Fibroblast of lung (primary cell): ENCODE data around the gene DMXL1. TPM values are rescaled to one million over a fixed set of nuclear protein-coding genes. Genes with fewer than 3 reads are reported as not detected.

Experiments
- DNase-seq, 2 donors: peaks; one replicate each; pipeline versions ENCODE4 v3.0.0 to v3.0.0-alpha.2; 2010; ENCODE audit warnings: low read depth in 2 of 2
- H2AFZ ChIP-seq: 2 replicates; pipeline ENCODE4 v1.5.1; 2012; ENCODE audit warnings: low read length, control low read depth, inconsistent platforms
- H3K27ac ChIP-seq: 2 replicates; pipeline ENCODE4 v1.5.1; 2011; ENCODE audit warnings: low read length, control low read depth; ENCODE audit not compliant: insufficient read depth
- H3K27me3 ChIP-seq: 2 replicates; pipeline ENCODE4 v1.5.1; 2011; ENCODE audit warnings: mild to moderate bottlenecking, low read length; ENCODE audit not compliant: control insufficient read depth, insufficient read depth
- H3K36me3 ChIP-seq: 2 replicates; pipeline ENCODE4 v1.5.1; 2011; ENCODE audit warnings: low read length; ENCODE audit not compliant: control insufficient read depth, insufficient read depth
- H3K4me1 ChIP-seq: 2 replicates; pipeline ENCODE4 v1.5.1; 2011; ENCODE audit warnings: low read length; ENCODE audit not compliant: control insufficient read depth, insufficient read depth; ENCODE audit errors: extremely low read depth
- H3K4me2 ChIP-seq: 2 replicates; pipeline ENCODE4 v1.5.1; 2011; ENCODE audit warnings: low read length, control low read depth; ENCODE audit not compliant: insufficient read depth; ENCODE audit errors: extremely low read depth
- H3K4me3 ChIP-seq, 4 experiments: fragments of 200-600 bp in 1 of 4; sonication (generic) in 1 of 4; replicated peaks in 1 of 4; 2 replicates each; pipeline ENCODE4 v1.5.1; 2011 to 2016; ENCODE audit warnings: low read length in 4 of 4, low read depth in 3 of 4, mild to moderate bottlenecking in 3 of 4, control low read depth in 2 of 4, inconsistent platforms in 1 of 4, mixed read lengths in 1 of 4; ENCODE audit not compliant: insufficient read depth in 1 of 4; ENCODE audit errors: control extremely low read depth in 1 of 4
- H3K79me2 ChIP-seq: 2 replicates; pipeline ENCODE4 v1.5.1; 2012; ENCODE audit warnings: mild to moderate bottlenecking, low read length, inconsistent platforms; ENCODE audit not compliant: control insufficient read depth, insufficient read depth
- H3K9ac ChIP-seq: 2 replicates; pipeline ENCODE4 v1.5.1; 2011; ENCODE audit warnings: mild to moderate bottlenecking, low read length, control low read depth; ENCODE audit not compliant: insufficient read depth
- H3K9me3 ChIP-seq: 2 replicates; pipeline ENCODE4 v1.5.1; 2012; ENCODE audit warnings: low read depth, low read length; ENCODE audit not compliant: control insufficient read depth, insufficient read depth
- H4K20me1 ChIP-seq: 2 replicates; pipeline ENCODE4 v1.5.1; 2011; ENCODE audit warnings: low read length; ENCODE audit not compliant: control insufficient read depth, insufficient read depth; ENCODE audit errors: extremely low read depth
- EZH2 ChIP-seq: IDR thresholded peaks from 2 replicates; pipeline ENCODE4 v1.5.1; 2012; ENCODE audit warnings: low read length, control low read depth, mild to moderate bottlenecking; ENCODE audit errors: missing control alignments
- polyA plus RNA-seq, 2 donors: library from polyadenylated mRNA; depleted of rRNA in 1 of 2; stranded (reverse) in 1 of 2; unstranded in 1 of 2; fragments of >200 nt; gene quantifications; 2 replicates each; pipeline ENCODE4 v1.2.1, GENCODE V29; 2011 to 2012; ENCODE audit warnings: missing spikeins in 1 of 2
- total RNA-seq: library from RNA; depleted of rRNA; stranded (reverse); fragments of >200 nt; gene quantifications from 2 replicates; pipeline ENCODE4 v1.2.1, GENCODE V29; 2014
- TF ChIP-seq, protein P1 (sequence below), 2 donors: IDR thresholded peaks in 1 of 2; conservative IDR thresholded peaks in 1 of 2; 1 replicate in 1 of 2; 2 replicates in 1 of 2; pipeline ENCODE4 v1.5.1; 2011 to 2012; ENCODE audit warnings: low read length in 2 of 2, control low read depth in 1 of 2, inconsistent platforms in 1 of 2, low read depth in 1 of 2, mild to moderate bottlenecking in 1 of 2

Gene DMXL1
- total and polyA plus RNA-seq, 2 donors (not counting 1 experiment from before 2014, with no cell fraction given), result 21.1 to 59.5 TPM

DNA sequence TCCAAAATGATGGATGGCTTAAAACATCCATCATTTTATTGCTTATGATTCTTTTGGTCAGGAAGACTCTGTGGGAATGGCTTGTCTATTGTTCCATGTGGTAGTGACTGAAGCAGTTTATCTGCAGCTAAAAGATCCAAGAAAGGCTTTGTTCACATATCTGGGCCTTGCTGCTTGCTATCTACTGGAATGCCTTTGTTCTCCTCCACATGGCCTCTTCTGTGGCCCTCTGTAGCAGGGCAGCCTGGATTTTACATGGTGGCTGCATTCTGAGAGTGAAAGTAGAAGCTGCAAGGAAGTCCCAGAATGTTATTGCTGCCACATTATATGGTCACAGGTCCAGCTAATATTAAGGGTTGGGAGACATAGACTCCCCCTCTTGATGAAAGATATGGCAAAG lies 35.1 kb downstream of the DMXL1 start:
- no peaks in the 10 kb centered on the region for H3K79me2 ChIP-seq
- H3K27me3 ChIP-seq, result no peaks in the 10 kb centered on the region
- H3K36me3 ChIP-seq, result peaks cover 2% of the 10 kb centered on the region
- no peaks in the 10 kb centered on the region for H3K9me3 ChIP-seq
- no peak overlapping the region for H3K27ac ChIP-seq
- no peaks in the 10 kb centered on the region for H3K4me1 ChIP-seq
- no peak overlapping the region for H3K9ac ChIP-seq
- H3K4me2 ChIP-seq, result no peak overlapping the region
- H2AFZ ChIP-seq, result no peak overlapping the region
- H4K20me1 ChIP-seq, result no peaks in the 10 kb centered on the region
- H3K4me3 ChIP-seq, result no peak overlapping the region
- DNase-seq, result no peak
- no peak for TF ChIP-seq EZH2
- TF ChIP-seq, protein P1, sequence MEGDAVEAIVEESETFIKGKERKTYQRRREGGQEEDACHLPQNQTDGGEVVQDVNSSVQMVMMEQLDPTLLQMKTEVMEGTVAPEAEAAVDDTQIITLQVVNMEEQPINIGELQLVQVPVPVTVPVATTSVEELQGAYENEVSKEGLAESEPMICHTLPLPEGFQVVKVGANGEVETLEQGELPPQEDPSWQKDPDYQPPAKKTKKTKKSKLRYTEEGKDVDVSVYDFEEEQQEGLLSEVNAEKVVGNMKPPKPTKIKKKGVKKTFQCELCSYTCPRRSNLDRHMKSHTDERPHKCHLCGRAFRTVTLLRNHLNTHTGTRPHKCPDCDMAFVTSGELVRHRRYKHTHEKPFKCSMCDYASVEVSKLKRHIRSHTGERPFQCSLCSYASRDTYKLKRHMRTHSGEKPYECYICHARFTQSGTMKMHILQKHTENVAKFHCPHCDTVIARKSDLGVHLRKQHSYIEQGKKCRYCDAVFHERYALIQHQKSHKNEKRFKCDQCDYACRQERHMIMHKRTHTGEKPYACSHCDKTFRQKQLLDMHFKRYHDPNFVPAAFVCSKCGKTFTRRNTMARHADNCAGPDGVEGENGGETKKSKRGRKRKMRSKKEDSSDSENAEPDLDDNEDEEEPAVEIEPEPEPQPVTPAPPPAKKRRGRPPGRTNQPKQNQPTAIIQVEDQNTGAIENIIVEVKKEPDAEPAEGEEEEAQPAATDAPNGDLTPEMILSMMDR (conservative IDR thresholded peaks at IDR 0.05 in 1 of 2, IDR thresholded peaks at IDR 0.05 in 1 of 2; ENCODE audit: low read depth in 1 of 2, low read length in 2 of 2), result no peak

DNA sequence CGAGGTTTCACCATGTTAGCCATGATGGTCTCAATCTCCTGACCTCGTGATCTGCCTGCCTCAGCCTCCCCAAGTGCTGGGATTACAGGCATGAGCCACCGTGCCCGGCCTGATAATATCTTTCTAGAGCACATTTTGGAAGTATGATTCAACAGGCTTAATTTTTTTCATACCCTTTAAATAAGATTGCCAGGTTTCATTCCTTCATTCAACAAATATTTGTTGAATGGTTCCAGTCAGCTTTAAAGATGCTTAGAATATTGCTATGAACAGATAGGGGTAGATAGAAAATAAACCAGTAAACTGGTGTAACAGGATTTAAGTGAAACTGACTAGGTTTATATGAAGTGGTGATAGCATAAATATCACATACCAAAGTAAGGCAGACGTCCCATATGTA lies 41.3 kb downstream of the DMXL1 start:
- Histone ChIP-seq H3K36me3 (no peaks in the 10 kb centered on the region), H3K27ac (no peak overlapping the region), H2AFZ (no peak overlapping the region), H3K9ac (no peak overlapping the region), H3K27me3 (no peaks in the 10 kb centered on the region), H4K20me1 (no peaks in the 10 kb centered on the region), H3K4me2 (no peak overlapping the region), H3K4me1 (no peaks in the 10 kb centered on the region), H3K9me3 (no peaks in the 10 kb centered on the region), H3K79me2 (no peaks in the 10 kb centered on the region), H3K4me3 (no peak overlapping the region)
- DNase-seq, result no peak
- TF ChIP-seq, protein P1 (conservative IDR thresholded peaks at IDR 0.05 in 1 of 2, IDR thresholded peaks at IDR 0.05 in 1 of 2; ENCODE audit: low read depth in 1 of 2, low read length in 2 of 2), result no peak
- TF ChIP-seq EZH2, result no peak

DNA sequence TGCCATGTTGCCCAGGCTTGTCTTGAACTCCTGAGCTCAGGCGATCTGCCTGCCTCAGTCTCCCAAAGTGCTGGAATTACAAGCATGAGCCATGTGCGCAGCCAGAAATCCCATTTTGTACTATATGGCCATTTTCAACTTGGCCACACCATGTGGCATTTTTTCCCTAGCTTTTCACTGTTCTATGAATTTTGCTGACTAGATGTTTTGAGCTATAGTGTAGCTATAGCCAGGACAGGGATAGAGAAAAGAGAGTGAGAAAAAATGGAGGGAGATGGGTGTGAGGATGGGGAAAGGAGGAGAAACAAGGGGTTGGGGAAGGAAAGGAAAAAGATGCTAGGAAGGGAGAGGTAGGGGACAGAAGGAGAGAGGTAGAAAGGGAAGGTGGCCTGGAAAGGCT lies 46.4 kb downstream of the DMXL1 start:
- Histone ChIP-seq H4K20me1 (no peaks in the 10 kb centered on the region), H3K79me2 (no peaks in the 10 kb centered on the region), H3K27ac (no peak overlapping the region), H3K9ac (no peak overlapping the region), H3K9me3 (no peaks in the 10 kb centered on the region), H3K4me2 (no peak overlapping the region), H3K27me3 (no peaks in the 10 kb centered on the region), H3K4me1 (no peaks in the 10 kb centered on the region), H2AFZ (no peak overlapping the region), H3K36me3 (no peaks in the 10 kb centered on the region), H3K4me3 (no peak overlapping the region)
- DNase-seq, result no peak
- no peak for TF ChIP-seq EZH2
- TF ChIP-seq, protein P1 (conservative IDR thresholded peaks at IDR 0.05 in 1 of 2, IDR thresholded peaks at IDR 0.05 in 1 of 2; ENCODE audit: low read depth in 1 of 2, low read length in 2 of 2), result no peak
